Upper lobe of left lung (tissue), 6 donors: ENCODE measurements around the gene MYBBP1A. TPM values are rescaled to one million over a fixed set of nuclear protein-coding genes. Genes with fewer than 3 reads are reported as not detected.

Source experiments
- ATAC-seq, 2 donors: fragments of 200-7000 bp; cut with Tn5 transposase; one replicate each; pipeline ENCODE4 v1.9.1; 2022; ENCODE audit warnings: mild to moderate bottlenecking in 2 of 2, moderate library complexity in 2 of 2; ENCODE audit not compliant: low FRiP score in 2 of 2
- DNase-seq, 2 donors: peaks; one replicate each; pipeline ENCODE4 v3.0.0-alpha.2; 2019 to 2020
- H3K27ac ChIP-seq, 4 donors: fragments of 200-600 bp; sonication (generic); one replicate each; pipeline ENCODE4 v1.5.1; 2016 to 2019
- H3K27me3 ChIP-seq, 4 donors: fragments of 200-600 bp; sonication (generic); one replicate each; pipeline ENCODE4 v1.5.1; 2017 to 2019
- H3K36me3 ChIP-seq, 4 donors: fragments of 200-600 bp; sonication (generic); one replicate each; pipeline ENCODE4 v1.5.1; 2016 to 2019
- H3K4me1 ChIP-seq, 4 donors: fragments of 200-600 bp; sonication (generic); one replicate each; pipeline ENCODE4 v1.5.1; 2018 to 2019
- H3K4me3 ChIP-seq, 4 donors: fragments of 200-600 bp; sonication (generic); one replicate each; pipeline ENCODE4 v1.5.1; 2017 to 2019; ENCODE audit warnings: mild to moderate bottlenecking in 2 of 4, moderate library complexity in 1 of 4
- H3K9me3 ChIP-seq, 4 donors: fragments of 200-600 bp; sonication (generic); one replicate each; pipeline ENCODE4 v1.5.1; 2018 to 2019
- CTCF ChIP-seq, 6 experiments: fragments of 450-650 bp in 4 of 6; fragments of 200-600 bp in 2 of 6; sonication (generic) in 2 of 6; IDR thresholded peaks; one replicate each; pipeline ENCODE4 v1.5.1; 2016 to 2019; ENCODE audit warnings: antibody characterized with exemption in 6 of 6
- EP300 ChIP-seq, 4 donors: sonication (generic); formaldehyde crosslinking; IDR thresholded peaks; one replicate each; pipeline ENCODE4 v1.5.1; 2017; ENCODE audit warnings: antibody characterized with exemption in 4 of 4, control low read depth in 2 of 4
- POLR2A ChIP-seq, 4 donors: fragments of 450-650 bp; IDR thresholded peaks; one replicate each; pipeline ENCODE4 v1.5.1; 2016 to 2017; ENCODE audit warnings: antibody characterized with exemption in 4 of 4, mild to moderate bottlenecking in 2 of 4
- POLR2AphosphoS5 ChIP-seq, 2 donors: sonication (generic); formaldehyde crosslinking; IDR thresholded peaks; one replicate each; pipeline ENCODE4 v1.5.1; 2017; ENCODE audit warnings: antibody characterized with exemption in 2 of 2
- WGBS, 2 donors: methylation state at CpG; one replicate each; pipeline ENCODE4 v1.1.5; 2017 to 2018; 5-methylcytosine and 5-hydroxymethylcytosine counted together
- total RNA-seq, 6 donors: library from RNA; depleted of rRNA in 4 of 6; stranded (reverse); fragments of >200 nt in 4 of 6; gene quantifications; one replicate each; pipeline versions ENCODE4 v1.1.0 to v1.2.1, GENCODE V29; 2016 to 2021
- donor health status: DM: no; HTN: no; CAD: no; lungs with moderate emphysema.
- donor health status: DM: no; HTN: yes; CAD: no; lungs with severe emphysema.

Gene MYBBP1A
- total RNA-seq, 6 donors from 2014 or later, result 45.2 to 151 (median 57.3) TPM

DNA sequence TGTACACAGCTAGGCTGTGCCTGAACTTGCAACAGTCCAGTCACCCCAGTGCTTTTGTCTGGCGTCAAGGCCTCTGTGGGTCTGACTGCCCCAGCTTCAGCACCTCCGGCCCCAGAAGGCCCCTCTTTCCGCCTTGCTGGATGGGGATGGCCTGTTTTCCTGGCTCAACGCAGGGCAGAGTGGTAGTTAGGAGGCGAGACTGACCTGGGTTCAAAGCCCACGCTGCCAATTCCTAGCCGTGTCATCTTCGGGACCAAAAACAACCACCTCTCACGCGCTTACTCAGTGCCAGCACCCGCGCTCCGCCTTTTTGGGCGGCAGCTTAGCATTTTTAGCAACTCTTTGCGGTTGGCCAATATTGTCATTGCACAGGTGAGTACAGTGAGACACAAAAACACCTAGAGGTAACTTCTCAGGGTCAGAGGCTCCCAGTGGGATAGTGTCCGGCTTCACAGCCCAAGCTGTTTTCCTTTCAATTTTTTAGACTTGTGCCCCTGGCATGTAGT, 4.6 kb downstream of the MYBBP1A start:
- no peak overlapping the region for H3K27ac ChIP-seq
- peaks cover 8 to 17% (median 15%) of the 10 kb centered on the region in 4 donors for H3K4me1 ChIP-seq
- 97 to 98% methylated on average over 16 of the region's 16 CpGs for WGBS, 2 donors
- peaks cover 9 to 79% (median 67%) of the 10 kb centered on the region in 4 donors for H3K36me3 ChIP-seq
- H3K4me3 ChIP-seq, result no peak overlapping the region
- DNase-seq (no peak), ATAC-seq (no peak)
- H3K27me3 ChIP-seq, result no peaks in the 10 kb centered on the region
- H3K9me3 ChIP-seq, result no peaks in the 10 kb centered on the region
- no peak for TF ChIP-seq CTCF (IDR thresholded peaks at IDR 0.05)
- no peak for TF ChIP-seq POLR2A (IDR thresholded peaks at IDR 0.05)
- TF ChIP-seq POLR2AphosphoS5 (IDR thresholded peaks at IDR 0.05), result no peak
- no peak for TF ChIP-seq EP300 (IDR thresholded peaks at IDR 0.05)

DNA sequence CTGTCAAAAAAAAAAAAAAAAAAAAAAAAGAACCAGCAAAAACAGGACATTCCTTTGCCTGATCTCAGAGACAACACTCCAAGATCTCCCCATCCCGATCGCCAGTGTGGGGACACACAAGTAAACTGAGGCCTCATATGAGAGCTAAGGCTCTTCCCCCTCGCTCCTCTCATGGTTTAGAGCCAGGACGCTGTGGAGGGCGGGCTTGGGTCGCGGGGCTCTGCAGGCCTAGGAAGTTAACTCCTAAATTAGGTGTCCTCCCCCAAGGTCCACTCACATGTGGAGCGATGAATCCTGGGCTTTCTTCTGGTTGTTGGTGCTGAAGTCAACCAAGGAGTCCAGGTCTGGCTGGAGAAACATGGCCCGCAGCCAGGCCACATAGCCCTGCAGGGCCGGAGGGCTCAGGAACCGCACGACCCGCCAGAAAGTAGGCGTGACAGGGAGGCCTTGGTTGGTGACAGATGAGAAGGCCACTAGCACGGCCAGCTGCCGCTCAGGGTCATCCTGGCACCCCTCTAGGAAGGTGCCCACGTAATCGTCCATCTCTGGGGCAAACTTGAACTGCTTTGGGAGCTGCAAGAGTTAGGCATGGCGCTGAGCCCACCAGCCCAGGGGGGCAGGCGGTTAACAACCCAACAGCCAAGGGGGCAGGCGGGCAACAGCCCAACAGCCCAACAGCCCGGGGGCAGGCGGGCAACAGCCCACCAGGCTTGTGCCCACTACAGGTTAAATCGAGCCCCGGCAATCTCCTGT, 5.2 kb downstream of the MYBBP1A start:
- peak in 1 of 2 donors; percentile 61 for DNase-seq
- TF ChIP-seq POLR2AphosphoS5 (IDR thresholded peaks at IDR 0.05) (no peak), CTCF (IDR thresholded peaks at IDR 0.05) (no peak), EP300 (IDR thresholded peaks at IDR 0.05) (no peak), POLR2A (IDR thresholded peaks at IDR 0.05) (no peak)
- Histone ChIP-seq H3K4me1 (peaks cover 8 to 17% (median 14%) of the 10 kb centered on the region in 4 donors), H3K27me3 (no peaks in the 10 kb centered on the region), H3K36me3 (peaks cover 9 to 85% (median 73%) of the 10 kb centered on the region in 4 donors), H3K4me3 (no peak overlapping the region), H3K9me3 (no peaks in the 10 kb centered on the region), H3K27ac (no peak overlapping the region)
- WGBS, 2 donors, result 91 to 94% methylated on average over 10 to 21 of the region's 25 CpGs
- ATAC-seq, result no peak

DNA sequence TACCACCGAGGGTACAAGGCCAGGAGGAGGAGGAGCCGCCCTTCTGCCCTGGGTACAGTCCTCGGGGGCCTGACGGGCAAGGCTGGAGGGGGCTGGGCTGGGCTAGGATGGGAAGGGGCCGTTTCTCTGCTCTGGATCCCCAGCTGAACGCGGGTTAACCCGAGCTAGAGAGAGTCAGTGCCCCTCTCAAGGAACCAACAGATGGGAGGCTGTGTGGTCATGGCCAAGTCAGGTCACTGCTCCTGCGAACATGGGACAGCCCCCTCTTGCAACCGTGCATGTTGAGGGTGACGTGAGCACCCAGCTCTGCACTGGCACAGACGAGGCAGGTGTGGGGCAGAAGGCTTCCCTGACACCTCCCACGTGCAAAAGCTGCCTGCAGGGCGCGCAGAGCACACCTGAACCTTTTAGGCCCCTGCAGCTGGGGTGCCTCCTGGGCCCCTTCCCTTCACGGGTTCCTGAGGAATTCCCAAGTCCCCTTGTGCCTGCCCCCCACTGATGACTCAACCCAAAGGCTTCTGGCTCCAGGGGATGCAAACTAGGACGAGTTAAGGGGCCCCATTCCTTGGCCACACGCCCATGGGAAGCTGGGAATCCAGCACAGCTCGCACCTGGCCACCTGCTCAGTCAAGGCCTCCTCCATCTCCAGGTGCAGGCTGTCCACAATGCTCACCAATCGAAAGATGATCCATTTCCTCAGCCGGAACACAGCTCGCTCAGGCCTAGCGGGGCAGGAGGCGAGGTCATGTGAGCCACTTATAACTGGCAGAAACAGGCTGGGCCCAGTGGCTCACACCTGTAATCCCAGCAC, 6.3 kb downstream of the MYBBP1A start:
- no peak for DNase-seq
- no peak overlapping the region for H3K27ac ChIP-seq
- no peak overlapping the region for H3K4me3 ChIP-seq
- no peaks in the 10 kb centered on the region for H3K9me3 ChIP-seq
- ATAC-seq, result no peak
- H3K4me1 ChIP-seq, result peaks cover under 1 to 7% (median 4%) of the 10 kb centered on the region in 4 donors
- WGBS, 2 donors, result 86 to 89% methylated on average over 11 to 24 of the region's 24 CpGs
- no peak for TF ChIP-seq EP300 (IDR thresholded peaks at IDR 0.05)
- no peak for TF ChIP-seq POLR2A (IDR thresholded peaks at IDR 0.05)
- no peak for TF ChIP-seq POLR2AphosphoS5 (IDR thresholded peaks at IDR 0.05)
- TF ChIP-seq CTCF (IDR thresholded peaks at IDR 0.05), result no peak
- no peaks in the 10 kb centered on the region for H3K27me3 ChIP-seq
- H3K36me3 ChIP-seq, result peaks cover 9 to 95% (median 83%) of the 10 kb centered on the region in 4 donors

GRCh38 chr17:4548061-4548461, 7.1 kb downstream of the MYBBP1A start:
- H3K4me1 ChIP-seq, result no peaks in the 10 kb centered on the region
- no peaks in the 10 kb centered on the region for H3K9me3 ChIP-seq
- WGBS, 2 donors, result 94 to 95% methylated on average over 15 to 16 of the region's 18 CpGs
- H3K36me3 ChIP-seq, result peaks cover 9 to 98% (median 88%) of the 10 kb centered on the region in 4 donors
- ATAC-seq (no peak), DNase-seq (peak in 1 of 2 donors; percentile 76)
- TF ChIP-seq CTCF (IDR thresholded peaks at IDR 0.05) (no peak), POLR2A (IDR thresholded peaks at IDR 0.05) (no peak), POLR2AphosphoS5 (IDR thresholded peaks at IDR 0.05) (no peak), EP300 (IDR thresholded peaks at IDR 0.05) (no peak)
- no peak overlapping the region for H3K27ac ChIP-seq
- H3K27me3 ChIP-seq, result no peaks in the 10 kb centered on the region
- H3K4me3 ChIP-seq, result no peak overlapping the region
